GM18873 (cell line): ENCODE measurements around the gene RIC1.
A peak's percentile ranks its signal among the peaks of the same experiment; 100 is the strongest.
"Not testable (repeated sequence)": the region's sequence is repeated elsewhere in the genome, so short reads cannot be mapped to it uniquely, and the experiment has no call there.

Source experiments
- ATAC-seq: cut with Tn5 transposase; IDR thresholded peaks from one replicate; pipeline ENCODE4 v1.9.1; 2021; ENCODE audit warnings: mild to moderate bottlenecking, moderate library complexity, moderate number of reproducible peaks; ENCODE audit not compliant: unreplicated experiment, low FRiP score

The RIC1 gene

GRCh38 chr9:5628530-5629311 lies at the start of gene RIC1:
Gene RIC1, plus strand, starts transcription at chr9:5629107. Its CDS starts 203 bp downstream, at chr9:5629310.
- peak; percentile 43 for ATAC-seq

- ATAC-seq = no peak
Observed at GRCh38 chr9:5579881-5580280, 49.0 kb upstream of the RIC1 start.

GRCh38 chr9:5580650-5581049 lies 48.3 kb upstream of the RIC1 start:
- ATAC-seq = no peak

- ATAC-seq = not testable (repeated sequence)
Observed at GRCh38 chr9:5581706-5582105, 47.2 kb upstream of the RIC1 start.

- ATAC-seq = peak; percentile 36
Observed at GRCh38 chr9:5582835-5583195, 46.1 kb upstream of the RIC1 start.

- ATAC-seq = peak; percentile 49
Observed at GRCh38 chr9:5586391-5586802, 42.5 kb upstream of the RIC1 start.

GRCh38 chr9:5587024-5587423 lies 41.9 kb upstream of the RIC1 start:
- no peak for ATAC-seq

- no peak for ATAC-seq
Observed at GRCh38 chr9:5592231-5592630, 36.7 kb upstream of the RIC1 start.

GRCh38 chr9:5592904-5593303 lies 36.0 kb upstream of the RIC1 start:
- ATAC-seq = no peak

- ATAC-seq = peak; percentile 65
Observed at GRCh38 chr9:5593904-5594303, 35.0 kb upstream of the RIC1 start.

- ATAC-seq = no peak
Observed at GRCh38 chr9:5596173-5596572, 32.7 kb upstream of the RIC1 start.

GRCh38 chr9:5608298-5609225 lies 20.3 kb upstream of the RIC1 start:
- no peak for ATAC-seq

GRCh38 chr9:5609226-5609596 lies 19.7 kb upstream of the RIC1 start:
- no peak for ATAC-seq

- no peak for ATAC-seq
Observed at GRCh38 chr9:5610491-5610890, 18.4 kb upstream of the RIC1 start.

- ATAC-seq = no peak
Observed at GRCh38 chr9:5611321-5612184, 17.4 kb upstream of the RIC1 start.

- no peak for ATAC-seq
Observed at GRCh38 chr9:5612185-5612530, 16.7 kb upstream of the RIC1 start.

- ATAC-seq = no peak
Observed at GRCh38 chr9:5614192-5614591, 14.7 kb upstream of the RIC1 start.

- no peak for ATAC-seq
Observed at GRCh38 chr9:5614985-5615384, 13.9 kb upstream of the RIC1 start.

- ATAC-seq = peak; percentile 93
Observed at GRCh38 chr9:5617749-5618148, 11.2 kb upstream of the RIC1 start.

GRCh38 chr9:5620494-5620893 lies 8.4 kb upstream of the RIC1 start:
- ATAC-seq = no peak

GRCh38 chr9:5621327-5621726 lies 7.6 kb upstream of the RIC1 start:
- no peak for ATAC-seq
